NCI-H1092 (cell line): ENCODE results near the gene GMDS.
"Not testable (repeated sequence)": the region's sequence is repeated elsewhere in the genome, so short reads cannot be mapped to it uniquely, and the experiment has no call there.

Experiments used
- DNase-seq: peaks from one replicate; lab custom pipeline; 2025; lab: John Stamatoyannopoulos, UW

Gene GMDS

GRCh38 chr6:1858196-1858595, 387.2 kb downstream of the GMDS start:
- no peak for DNase-seq

GRCh38 chr6:1856381-1856780, 389.0 kb downstream of the GMDS start:
- peak; percentile 39 for DNase-seq

GRCh38 chr6:1855890-1856289, 389.5 kb downstream of the GMDS start:
- no peak for DNase-seq

GRCh38 chr6:1854296-1854695, 391.1 kb downstream of the GMDS start:
- no peak for DNase-seq

GRCh38 chr6:1853761-1854160, 391.6 kb downstream of the GMDS start:
- no peak for DNase-seq

- no peak for DNase-seq
Measured at GRCh38 chr6:1851681-1852456, 393.5 kb downstream of the GMDS start.

GRCh38 chr6:1850840-1851157, 394.6 kb downstream of the GMDS start:
- no peak for DNase-seq

GRCh38 chr6:1850121-1850839, 395.1 kb downstream of the GMDS start:
- no peak for DNase-seq

GRCh38 chr6:1849691-1850090, 395.7 kb downstream of the GMDS start:
- no peak for DNase-seq

- no peak for DNase-seq
Measured at GRCh38 chr6:1848752-1849151, 396.7 kb downstream of the GMDS start.

GRCh38 chr6:1846611-1847010, 398.8 kb downstream of the GMDS start:
- no peak for DNase-seq

- DNase-seq = not testable (repeated sequence)
Measured at GRCh38 chr6:1845543-1845942, 399.9 kb downstream of the GMDS start.

- no peak for DNase-seq
Measured at GRCh38 chr6:1842334-1842733, 403.1 kb downstream of the GMDS start.

GRCh38 chr6:1841136-1841535, 404.3 kb downstream of the GMDS start:
- DNase-seq = no peak

GRCh38 chr6:1840491-1841121, 404.8 kb downstream of the GMDS start:
- no peak for DNase-seq

- no peak for DNase-seq
Measured at GRCh38 chr6:1839361-1839760, 406.0 kb downstream of the GMDS start.

- no peak for DNase-seq
Measured at GRCh38 chr6:1838604-1839213, 406.7 kb downstream of the GMDS start.

- DNase-seq = no peak
Measured at GRCh38 chr6:1837826-1838225, 407.6 kb downstream of the GMDS start.

- no peak for DNase-seq
Measured at GRCh38 chr6:1836690-1837089, 408.7 kb downstream of the GMDS start.

GRCh38 chr6:1834646-1835516, 410.5 kb downstream of the GMDS start:
- no peak for DNase-seq

- no peak for DNase-seq
Measured at GRCh38 chr6:1834207-1834606, 411.2 kb downstream of the GMDS start.
